Fibroblast of lung (primary cell): Measurements from ENCODE around the gene FBLN2. TPM values are rescaled to one million over a fixed set of nuclear protein-coding genes. Genes with fewer than 3 reads are reported as not detected.

Source experiments
- DNase-seq, 2 donors: peaks; one replicate each; pipeline versions ENCODE4 v3.0.0 to v3.0.0-alpha.2; 2010; ENCODE audit warnings: low read depth in 2 of 2
- H2AFZ ChIP-seq: 2 replicates; pipeline ENCODE4 v1.5.1; 2012; ENCODE audit warnings: low read length, control low read depth, inconsistent platforms
- H3K27ac ChIP-seq: 2 replicates; pipeline ENCODE4 v1.5.1; 2011; ENCODE audit warnings: low read length, control low read depth; ENCODE audit not compliant: insufficient read depth
- H3K27me3 ChIP-seq: 2 replicates; pipeline ENCODE4 v1.5.1; 2011; ENCODE audit warnings: mild to moderate bottlenecking, low read length; ENCODE audit not compliant: control insufficient read depth, insufficient read depth
- H3K36me3 ChIP-seq: 2 replicates; pipeline ENCODE4 v1.5.1; 2011; ENCODE audit warnings: low read length; ENCODE audit not compliant: control insufficient read depth, insufficient read depth
- H3K4me1 ChIP-seq: 2 replicates; pipeline ENCODE4 v1.5.1; 2011; ENCODE audit warnings: low read length; ENCODE audit not compliant: control insufficient read depth, insufficient read depth; ENCODE audit errors: extremely low read depth
- H3K4me2 ChIP-seq: 2 replicates; pipeline ENCODE4 v1.5.1; 2011; ENCODE audit warnings: low read length, control low read depth; ENCODE audit not compliant: insufficient read depth; ENCODE audit errors: extremely low read depth
- H3K4me3 ChIP-seq, 4 experiments: fragments of 200-600 bp in 1 of 4; sonication (generic) in 1 of 4; replicated peaks in 1 of 4; 2 replicates each; pipeline ENCODE4 v1.5.1; 2011 to 2016; ENCODE audit warnings: low read length in 4 of 4, low read depth in 3 of 4, mild to moderate bottlenecking in 3 of 4, control low read depth in 2 of 4, inconsistent platforms in 1 of 4, mixed read lengths in 1 of 4; ENCODE audit not compliant: insufficient read depth in 1 of 4; ENCODE audit errors: control extremely low read depth in 1 of 4
- H3K79me2 ChIP-seq: 2 replicates; pipeline ENCODE4 v1.5.1; 2012; ENCODE audit warnings: mild to moderate bottlenecking, low read length, inconsistent platforms; ENCODE audit not compliant: control insufficient read depth, insufficient read depth
- H3K9ac ChIP-seq: 2 replicates; pipeline ENCODE4 v1.5.1; 2011; ENCODE audit warnings: mild to moderate bottlenecking, low read length, control low read depth; ENCODE audit not compliant: insufficient read depth
- H3K9me3 ChIP-seq: 2 replicates; pipeline ENCODE4 v1.5.1; 2012; ENCODE audit warnings: low read depth, low read length; ENCODE audit not compliant: control insufficient read depth, insufficient read depth
- H4K20me1 ChIP-seq: 2 replicates; pipeline ENCODE4 v1.5.1; 2011; ENCODE audit warnings: low read length; ENCODE audit not compliant: control insufficient read depth, insufficient read depth; ENCODE audit errors: extremely low read depth
- EZH2 ChIP-seq: IDR thresholded peaks from 2 replicates; pipeline ENCODE4 v1.5.1; 2012; ENCODE audit warnings: low read length, control low read depth, mild to moderate bottlenecking; ENCODE audit errors: missing control alignments
- polyA plus RNA-seq, 2 donors: library from polyadenylated mRNA; depleted of rRNA in 1 of 2; stranded (reverse) in 1 of 2; unstranded in 1 of 2; fragments of >200 nt; gene quantifications; 2 replicates each; pipeline ENCODE4 v1.2.1, GENCODE V29; 2011 to 2012; ENCODE audit warnings: missing spikeins in 1 of 2
- total RNA-seq: library from RNA; depleted of rRNA; stranded (reverse); fragments of >200 nt; gene quantifications from 2 replicates; pipeline ENCODE4 v1.2.1, GENCODE V29; 2014
- TF ChIP-seq, protein P1 (sequence below), 2 donors: IDR thresholded peaks in 1 of 2; conservative IDR thresholded peaks in 1 of 2; 1 replicate in 1 of 2; 2 replicates in 1 of 2; pipeline ENCODE4 v1.5.1; 2011 to 2012; ENCODE audit warnings: low read length in 2 of 2, control low read depth in 1 of 2, inconsistent platforms in 1 of 2, low read depth in 1 of 2, mild to moderate bottlenecking in 1 of 2

FBLN2 gene
- total and polyA plus RNA-seq, 2 donors (not counting 1 experiment from before 2014, with no cell fraction given) = 25.4 to 138 TPM

DNA sequence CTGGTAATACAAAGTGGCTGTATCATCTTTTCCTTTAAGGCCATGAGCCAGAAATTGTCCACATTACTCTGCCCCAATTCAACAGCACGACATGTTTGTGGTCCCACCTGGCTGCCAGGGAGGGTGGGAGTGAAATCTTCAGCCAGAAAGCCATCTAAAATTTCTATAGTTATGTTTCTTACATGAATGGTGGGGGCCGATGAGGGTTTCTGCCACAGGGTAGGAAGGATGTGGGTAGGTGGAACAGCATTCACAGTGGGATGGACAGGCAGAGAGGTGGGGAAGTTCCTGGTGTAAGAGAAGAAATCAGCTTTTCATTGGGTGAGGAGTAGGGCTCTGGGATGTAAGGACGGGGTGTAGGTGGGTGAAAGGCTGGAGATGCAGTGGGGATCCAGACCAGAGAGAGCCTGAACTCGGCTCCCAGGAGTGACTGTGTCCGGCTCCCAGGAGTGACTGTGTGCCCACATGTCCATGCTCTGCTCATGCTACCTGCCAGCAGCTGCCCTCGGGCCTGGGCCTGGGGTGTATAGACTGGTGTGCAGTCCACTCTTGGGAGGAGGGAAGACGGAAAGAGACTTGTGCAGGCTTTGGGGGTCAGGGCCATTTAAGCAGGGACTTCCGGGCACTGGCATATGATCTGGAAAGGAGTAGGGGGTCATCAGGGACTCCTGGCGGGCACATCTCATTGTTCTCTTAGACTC, 3.8 kb upstream of the FBLN2 start:
- Histone ChIP-seq H3K36me3 (no peaks in the 10 kb centered on the region), H2AFZ (no peak overlapping the region), H4K20me1 (no peaks in the 10 kb centered on the region), H3K9me3 (no peaks in the 10 kb centered on the region), H3K9ac (no peak overlapping the region), H3K4me2 (no peak overlapping the region), H3K27ac (no peak overlapping the region), H3K4me1 (peaks cover 4% of the 10 kb centered on the region), H3K79me2 (no peaks in the 10 kb centered on the region), H3K27me3 (no peaks in the 10 kb centered on the region), H3K4me3 (no peak overlapping the region)
- no peak for DNase-seq
- TF ChIP-seq, protein P1, sequence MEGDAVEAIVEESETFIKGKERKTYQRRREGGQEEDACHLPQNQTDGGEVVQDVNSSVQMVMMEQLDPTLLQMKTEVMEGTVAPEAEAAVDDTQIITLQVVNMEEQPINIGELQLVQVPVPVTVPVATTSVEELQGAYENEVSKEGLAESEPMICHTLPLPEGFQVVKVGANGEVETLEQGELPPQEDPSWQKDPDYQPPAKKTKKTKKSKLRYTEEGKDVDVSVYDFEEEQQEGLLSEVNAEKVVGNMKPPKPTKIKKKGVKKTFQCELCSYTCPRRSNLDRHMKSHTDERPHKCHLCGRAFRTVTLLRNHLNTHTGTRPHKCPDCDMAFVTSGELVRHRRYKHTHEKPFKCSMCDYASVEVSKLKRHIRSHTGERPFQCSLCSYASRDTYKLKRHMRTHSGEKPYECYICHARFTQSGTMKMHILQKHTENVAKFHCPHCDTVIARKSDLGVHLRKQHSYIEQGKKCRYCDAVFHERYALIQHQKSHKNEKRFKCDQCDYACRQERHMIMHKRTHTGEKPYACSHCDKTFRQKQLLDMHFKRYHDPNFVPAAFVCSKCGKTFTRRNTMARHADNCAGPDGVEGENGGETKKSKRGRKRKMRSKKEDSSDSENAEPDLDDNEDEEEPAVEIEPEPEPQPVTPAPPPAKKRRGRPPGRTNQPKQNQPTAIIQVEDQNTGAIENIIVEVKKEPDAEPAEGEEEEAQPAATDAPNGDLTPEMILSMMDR (conservative IDR thresholded peaks at IDR 0.05 in 1 of 2, IDR thresholded peaks at IDR 0.05 in 1 of 2; ENCODE audit: low read depth in 1 of 2, low read length in 2 of 2) = no peak
- no peak for TF ChIP-seq EZH2

DNA sequence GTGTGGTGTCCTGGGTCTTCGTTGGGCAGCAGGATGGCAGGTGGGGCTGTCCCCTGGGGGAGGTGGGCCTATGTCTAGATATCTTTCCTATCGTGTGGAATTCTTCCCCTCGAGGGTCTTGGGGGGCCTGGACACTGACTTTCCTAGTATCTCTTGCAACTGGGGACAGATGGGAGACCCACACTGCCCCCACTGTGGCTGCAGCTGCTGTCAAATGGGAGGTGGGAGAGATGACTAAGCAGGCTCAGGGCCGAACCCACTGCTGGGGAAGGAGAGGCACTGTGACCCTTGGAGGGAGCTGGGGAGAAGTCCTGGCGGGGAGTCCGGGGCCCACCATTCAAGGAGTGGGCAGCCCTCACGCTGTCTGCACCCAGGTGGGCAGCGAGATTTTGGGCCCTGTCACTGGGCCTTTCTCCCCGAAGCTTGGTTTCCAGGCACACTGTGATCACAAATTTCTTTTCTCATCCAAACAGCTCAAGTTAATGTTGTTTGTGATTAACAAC, 2.9 kb upstream of the FBLN2 start:
- Histone ChIP-seq H3K9ac (no peak overlapping the region), H3K4me3 (no peak overlapping the region), H3K4me1 (peaks cover 4% of the 10 kb centered on the region), H3K27ac (no peak overlapping the region), H3K79me2 (no peaks in the 10 kb centered on the region), H3K4me2 (no peak overlapping the region), H3K36me3 (no peaks in the 10 kb centered on the region), H2AFZ (no peak overlapping the region), H4K20me1 (no peaks in the 10 kb centered on the region), H3K9me3 (no peaks in the 10 kb centered on the region), H3K27me3 (no peaks in the 10 kb centered on the region)
- no peak for TF ChIP-seq EZH2
- TF ChIP-seq, protein P1 (conservative IDR thresholded peaks at IDR 0.05 in 1 of 2, IDR thresholded peaks at IDR 0.05 in 1 of 2; ENCODE audit: low read depth in 1 of 2, low read length in 2 of 2) = no peak
- DNase-seq = no peak

DNA sequence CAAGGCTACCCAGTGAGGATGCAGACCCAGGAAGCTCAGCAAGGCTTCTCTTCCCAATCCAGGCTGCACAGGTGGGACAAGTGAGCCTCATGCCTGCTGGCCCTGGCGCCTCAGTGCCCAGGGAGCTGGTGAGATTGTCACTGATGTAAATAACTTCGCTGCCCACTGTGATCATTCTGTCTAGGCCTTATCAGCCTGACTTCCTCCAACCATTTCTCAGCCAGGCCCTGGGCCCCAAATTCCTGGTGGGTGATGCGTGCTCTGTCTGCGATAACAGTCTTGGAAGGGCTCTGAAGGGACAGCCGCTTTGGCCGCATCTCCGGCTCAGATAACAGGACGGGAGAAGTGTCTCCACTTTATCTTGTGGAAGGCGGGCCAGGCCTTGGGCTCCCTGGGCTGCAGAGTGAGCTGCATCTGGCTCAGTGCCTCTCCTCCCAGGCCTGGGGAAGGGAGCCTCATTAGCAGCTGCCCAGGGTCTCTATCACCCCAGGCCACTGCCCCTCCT, 2.2 kb upstream of the FBLN2 start:
- peak; percentile 28 to 81 for DNase-seq
- Histone ChIP-seq H3K4me3 (no peak overlapping the region), H3K9ac (no peak overlapping the region), H3K79me2 (no peaks in the 10 kb centered on the region), H3K9me3 (no peaks in the 10 kb centered on the region), H4K20me1 (no peaks in the 10 kb centered on the region), H3K27me3 (no peaks in the 10 kb centered on the region), H3K27ac (no peak overlapping the region), H3K36me3 (no peaks in the 10 kb centered on the region), H3K4me2 (no peak overlapping the region), H3K4me1 (peaks cover 4% of the 10 kb centered on the region), H2AFZ (no peak overlapping the region)
- TF ChIP-seq, protein P1 (conservative IDR thresholded peaks at IDR 0.05 in 1 of 2, IDR thresholded peaks at IDR 0.05 in 1 of 2; ENCODE audit: low read depth in 1 of 2, low read length in 2 of 2) = no peak
- no peak for TF ChIP-seq EZH2
